ENCODE data around the gene EIF4E3. TPM values are rescaled to one million over a fixed set of nuclear protein-coding genes. Genes with fewer than 3 reads are reported as not detected.

The EIF4E3 gene
- total RNA-seq, result 10 to 100 TPM; 12.4 to 52.2 (median 23.0) TPM

DNA sequence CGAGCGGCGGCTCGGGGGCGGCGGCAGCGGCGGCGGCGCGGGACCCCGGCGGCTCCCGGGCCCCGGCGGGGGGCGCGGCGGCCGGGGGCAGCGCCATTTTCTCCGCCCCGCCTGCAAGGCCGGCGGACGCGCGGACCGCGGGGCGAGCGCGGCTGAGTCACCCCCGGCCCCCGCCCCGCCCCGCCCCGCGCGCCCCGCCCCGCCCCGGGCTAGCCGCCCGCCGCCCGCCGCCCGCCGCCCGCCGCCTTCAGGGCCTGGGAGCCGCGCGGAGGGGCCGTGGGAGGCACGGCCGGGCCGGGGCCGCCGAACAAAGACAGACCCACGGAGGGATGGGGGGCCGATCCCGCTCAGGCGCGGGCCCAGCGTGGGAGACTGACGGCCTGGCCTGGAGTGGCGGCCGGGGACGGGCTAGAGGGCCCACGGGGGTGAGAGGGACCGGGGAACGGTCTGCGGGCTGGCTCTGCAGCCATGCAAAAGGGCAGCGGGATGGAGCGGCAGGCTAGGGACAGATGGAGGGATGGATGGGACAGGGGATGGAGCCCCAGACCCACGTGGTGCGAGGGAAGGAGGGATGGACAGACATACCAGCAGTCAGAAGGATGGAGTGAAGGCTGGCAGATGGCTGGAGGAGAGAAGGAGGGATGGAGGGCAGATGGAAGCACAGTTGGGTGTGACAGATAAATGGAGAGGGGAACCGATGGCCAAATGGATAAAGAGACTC is at the start of gene EIF4E3:
TSS of gene EIF4E3 (minus strand) at position 132 of the 721 bp plus-strand sequence. CDS start at position 97, 35 bp downstream.
- intact Hi-C loops (cut with DNase I; ENCODE audit: low total_unique reads), result no loop called here
- H3K4me3 ChIP-seq, result peak within 1 kb of the TSS; percentile 70 to 88
- no peaks in the 10 kb centered on the region for H3K27me3 ChIP-seq
- TF ChIP-seq POLR2A (IDR thresholded peaks at IDR 0.05), result peak in 1 of 2 donors; percentile 23
- TF ChIP-seq, protein P1, sequence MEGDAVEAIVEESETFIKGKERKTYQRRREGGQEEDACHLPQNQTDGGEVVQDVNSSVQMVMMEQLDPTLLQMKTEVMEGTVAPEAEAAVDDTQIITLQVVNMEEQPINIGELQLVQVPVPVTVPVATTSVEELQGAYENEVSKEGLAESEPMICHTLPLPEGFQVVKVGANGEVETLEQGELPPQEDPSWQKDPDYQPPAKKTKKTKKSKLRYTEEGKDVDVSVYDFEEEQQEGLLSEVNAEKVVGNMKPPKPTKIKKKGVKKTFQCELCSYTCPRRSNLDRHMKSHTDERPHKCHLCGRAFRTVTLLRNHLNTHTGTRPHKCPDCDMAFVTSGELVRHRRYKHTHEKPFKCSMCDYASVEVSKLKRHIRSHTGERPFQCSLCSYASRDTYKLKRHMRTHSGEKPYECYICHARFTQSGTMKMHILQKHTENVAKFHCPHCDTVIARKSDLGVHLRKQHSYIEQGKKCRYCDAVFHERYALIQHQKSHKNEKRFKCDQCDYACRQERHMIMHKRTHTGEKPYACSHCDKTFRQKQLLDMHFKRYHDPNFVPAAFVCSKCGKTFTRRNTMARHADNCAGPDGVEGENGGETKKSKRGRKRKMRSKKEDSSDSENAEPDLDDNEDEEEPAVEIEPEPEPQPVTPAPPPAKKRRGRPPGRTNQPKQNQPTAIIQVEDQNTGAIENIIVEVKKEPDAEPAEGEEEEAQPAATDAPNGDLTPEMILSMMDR (IDR thresholded peaks at IDR 0.05), result no peak
- no peaks in the 10 kb centered on the region for H3K4me1 ChIP-seq
- peak; percentile 31 to 51 for DNase-seq
- peak within 1 kb of the TSS; percentile 85 to 86 for H3K27ac ChIP-seq
- H3K9me3 ChIP-seq, result no peaks in the 10 kb centered on the region
- no peaks in the 10 kb centered on the region for H3K36me3 ChIP-seq

DNA sequence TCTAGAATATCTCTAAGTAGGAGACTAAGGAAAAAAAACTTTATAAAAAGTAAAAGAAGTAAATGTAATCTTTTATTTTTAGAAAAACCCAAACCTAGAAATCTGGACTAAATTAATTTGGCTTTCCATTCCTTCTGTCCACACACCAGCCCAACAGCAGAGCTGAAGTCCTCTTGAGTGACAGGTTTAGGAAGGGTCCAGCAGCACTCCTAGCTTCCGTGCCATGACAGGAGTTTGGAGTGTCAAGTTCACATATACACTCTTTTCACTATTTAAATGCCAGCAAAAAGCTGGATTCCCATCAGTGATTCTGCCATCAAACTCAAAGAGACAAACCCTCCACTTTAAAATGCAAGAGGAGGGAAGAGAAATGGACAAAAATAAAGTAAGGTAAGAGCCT is 46.7 kb upstream of the EIF4E3 start:
- intact Hi-C loops (cut with DNase I; ENCODE audit: low total_unique reads), result no loop called here

DNA sequence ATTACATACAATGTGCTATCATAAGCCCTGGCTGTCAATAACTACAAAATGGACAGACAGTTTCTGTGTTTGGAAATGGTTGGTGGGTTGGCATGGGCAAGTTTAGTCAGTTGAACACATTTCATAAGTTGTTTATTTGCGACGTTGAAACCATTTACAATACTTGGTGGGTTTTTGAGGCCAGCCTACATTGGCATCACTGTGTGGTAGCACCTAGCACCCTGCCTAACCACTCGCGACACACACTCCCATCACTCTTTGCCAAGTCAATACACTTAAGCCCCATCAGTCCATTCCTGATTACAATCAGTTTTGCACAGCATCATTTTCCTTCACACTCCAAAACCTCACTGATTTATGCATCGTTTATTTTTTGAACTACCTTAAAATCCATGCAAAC is 45.9 kb upstream of the EIF4E3 start:
- no peak overlapping the region for H3K4me3 ChIP-seq
- H3K9me3 ChIP-seq, result no peaks in the 10 kb centered on the region
- H3K27me3 ChIP-seq, result no peaks in the 10 kb centered on the region
- no peak for DNase-seq
- H3K27ac ChIP-seq, result no peak overlapping the region
- H3K36me3 ChIP-seq, result no peaks in the 10 kb centered on the region
- TF ChIP-seq POLR2A (IDR thresholded peaks at IDR 0.05), result no peak
- TF ChIP-seq, protein P1 (IDR thresholded peaks at IDR 0.05), result no peak
- intact Hi-C loops (cut with DNase I; ENCODE audit: low total_unique reads), result no loop called here
- H3K4me1 ChIP-seq, result no peaks in the 10 kb centered on the region

More for the DNA sequence above, 46.7 kb upstream of the EIF4E3 start:
- Histone ChIP-seq H3K4me1 (no peaks in the 10 kb centered on the region), H3K27ac (no peak overlapping the region), H3K27me3 (no peaks in the 10 kb centered on the region), H3K9me3 (no peaks in the 10 kb centered on the region), H3K4me3 (no peak overlapping the region), H3K36me3 (no peaks in the 10 kb centered on the region)
- TF ChIP-seq, protein P1 (IDR thresholded peaks at IDR 0.05), result no peak
- TF ChIP-seq POLR2A (IDR thresholded peaks at IDR 0.05), result no peak
- no peak for DNase-seq

DNA sequence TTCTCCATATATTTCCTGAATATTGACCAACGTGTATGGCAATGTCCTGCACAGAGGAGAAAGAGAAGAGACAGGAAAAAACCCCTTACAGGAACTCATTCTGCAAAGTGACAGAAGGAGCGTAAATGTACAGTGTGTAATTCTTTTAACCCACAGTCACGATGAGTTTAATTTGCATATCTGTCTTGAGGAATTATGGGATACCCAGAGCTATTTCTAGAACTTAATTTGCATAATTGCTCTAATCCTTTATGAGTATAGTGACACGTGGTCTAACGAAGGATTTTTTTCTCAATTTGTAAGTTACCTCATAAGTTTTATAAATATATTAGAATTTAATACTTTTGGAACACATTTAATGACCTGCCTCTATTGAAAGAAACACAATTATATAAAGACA is 38.2 kb upstream of the EIF4E3 start:
- TF ChIP-seq POLR2A (IDR thresholded peaks at IDR 0.05), result no peak
- TF ChIP-seq, protein P1 (IDR thresholded peaks at IDR 0.05), result no peak
- Histone ChIP-seq H3K9me3 (no peaks in the 10 kb centered on the region), H3K4me1 (no peaks in the 10 kb centered on the region), H3K27me3 (no peaks in the 10 kb centered on the region), H3K36me3 (no peaks in the 10 kb centered on the region), H3K27ac (no peak overlapping the region), H3K4me3 (no peak overlapping the region)
- DNase-seq, result no peak
- intact Hi-C loops (cut with DNase I; ENCODE audit: low total_unique reads), result no loop called here

DNA sequence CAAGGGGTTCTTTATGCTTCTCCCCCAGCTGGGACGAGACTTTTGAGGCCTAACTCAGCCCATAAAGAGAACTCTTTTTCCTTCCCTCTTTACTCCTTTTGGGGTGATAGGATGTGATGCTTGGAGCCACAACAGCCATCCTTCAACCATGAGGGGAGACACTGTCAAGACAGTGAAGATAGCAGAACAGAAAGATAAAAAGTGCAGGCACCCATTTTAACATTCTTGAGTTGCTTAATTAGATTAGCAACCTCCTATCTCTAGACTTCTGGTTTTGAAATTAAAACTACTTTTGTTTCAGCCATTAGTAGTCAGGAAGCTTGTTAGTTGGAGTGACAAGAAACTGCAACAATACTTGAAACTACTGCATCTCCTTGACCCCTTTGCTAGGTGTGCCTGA is 34.9 kb upstream of the EIF4E3 start:
- no peak for DNase-seq
- Histone ChIP-seq H3K27me3 (no peaks in the 10 kb centered on the region), H3K27ac (no peak overlapping the region), H3K9me3 (no peaks in the 10 kb centered on the region), H3K4me1 (no peaks in the 10 kb centered on the region), H3K36me3 (no peaks in the 10 kb centered on the region), H3K4me3 (no peak overlapping the region)
- intact Hi-C loops (cut with DNase I; ENCODE audit: low total_unique reads), result no loop called here
- TF ChIP-seq POLR2A (IDR thresholded peaks at IDR 0.05), result no peak
- TF ChIP-seq, protein P1 (IDR thresholded peaks at IDR 0.05), result no peak

All from uterus (tissue), 4 donors.